NCI-H1417 (cell line): ENCODE data around the gene PAX2.
A peak's percentile ranks its signal among the peaks of the same experiment; 100 is the strongest.

Experiments used
- DNase-seq, 3 experiments: peaks; one replicate each; lab custom pipeline; 2025; lab: John Stamatoyannopoulos, UW

Gene PAX2

GRCh38 chr10:100817268-100817839 lies 72.0 kb downstream of the PAX2 start:
- no peak for DNase-seq

DNA sequence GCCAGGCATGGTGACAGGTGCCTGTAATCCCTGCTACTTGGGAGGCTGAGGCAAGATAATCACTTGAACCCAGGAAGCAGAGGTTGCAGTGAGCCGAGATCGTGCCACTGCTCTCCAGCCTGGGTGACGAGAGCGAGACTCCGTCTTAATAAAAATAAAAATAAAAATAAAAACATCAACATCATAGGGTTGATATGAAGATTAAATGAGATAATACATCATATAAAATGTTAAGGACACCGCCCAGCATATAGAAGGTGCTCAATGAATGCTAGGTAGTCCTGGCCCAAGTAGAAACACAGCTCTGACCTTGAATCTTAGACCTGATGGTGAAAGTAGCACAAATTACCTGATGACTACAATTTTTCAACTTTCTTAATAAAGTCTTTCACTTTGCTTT lies 74.0 kb downstream of the PAX2 start:
- DNase-seq: no peak

GRCh38 chr10:100823194-100823593 lies 77.8 kb downstream of the PAX2 start:
- no peak for DNase-seq

DNA sequence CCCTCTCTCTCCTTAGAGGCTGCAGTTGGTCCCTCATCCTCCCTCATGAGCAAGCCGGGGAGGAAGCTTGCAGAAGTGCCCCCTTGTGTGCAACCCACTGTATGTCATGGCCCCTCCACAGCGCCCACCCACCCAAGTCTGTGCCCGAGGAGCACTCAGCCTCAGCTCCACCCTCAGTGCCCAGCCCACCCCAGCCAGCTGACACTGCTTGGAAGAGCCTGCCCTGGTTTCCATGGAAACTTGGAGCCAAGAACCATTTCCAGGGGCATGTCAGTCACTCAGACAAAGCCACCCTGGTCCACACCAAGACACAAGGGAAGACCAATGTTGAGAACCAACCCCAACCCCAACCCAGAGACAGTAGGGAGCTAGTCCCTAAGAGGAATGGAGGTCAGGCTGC lies 79.5 kb downstream of the PAX2 start:
- no peak for DNase-seq

DNA sequence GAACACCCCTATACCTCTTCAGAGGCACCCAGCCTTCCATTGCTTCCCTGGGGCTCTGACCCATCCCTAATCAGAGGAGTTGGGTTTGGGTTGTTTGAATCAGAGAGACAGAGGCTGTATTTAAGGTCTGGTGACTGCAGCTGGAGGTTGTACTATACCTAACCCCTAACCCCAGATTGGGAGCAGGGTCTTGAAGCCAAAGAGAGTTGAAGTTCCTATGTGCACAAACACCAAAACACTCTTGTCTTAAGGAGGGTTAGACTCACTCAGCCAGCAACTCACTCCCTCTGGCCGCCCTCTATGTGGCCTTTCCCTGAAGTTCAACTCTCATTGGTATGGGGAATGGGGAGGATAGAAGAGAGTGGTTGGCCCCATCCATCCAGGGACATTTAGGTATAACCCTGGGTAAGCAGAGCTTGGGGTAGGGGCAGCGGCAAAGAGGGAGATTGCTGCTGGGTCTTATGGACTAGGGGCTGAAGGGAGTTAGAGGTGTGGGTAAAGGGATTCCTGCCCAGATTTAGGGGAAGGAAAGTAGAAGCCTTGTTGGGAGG lies 80.0 kb downstream of the PAX2 start:
- no peak for DNase-seq

- peak in 2 of 3 experiments; percentile 1 to 23 for DNase-seq
Measured at GRCh38 chr10:100826031-100826651, 80.8 kb downstream of the PAX2 start.

DNA sequence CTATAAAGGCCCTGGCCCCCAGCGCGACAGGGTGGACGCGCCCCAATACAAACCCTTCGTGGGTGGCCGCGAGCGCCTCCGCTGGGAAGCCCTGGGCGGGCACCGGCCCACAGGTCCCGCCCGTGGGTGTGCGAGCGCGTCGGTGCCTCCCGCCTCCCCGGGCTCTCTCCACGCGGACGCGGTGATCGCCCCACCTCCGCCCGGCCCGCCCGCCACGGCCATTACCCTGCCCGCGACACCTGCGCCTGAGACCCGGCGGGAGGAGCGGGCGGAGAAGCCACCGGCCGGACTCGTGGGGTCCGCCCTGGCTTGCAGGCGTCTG lies 81.2 kb downstream of the PAX2 start:
- peak in 1 of 3 experiments; percentile 28 for DNase-seq

DNA sequence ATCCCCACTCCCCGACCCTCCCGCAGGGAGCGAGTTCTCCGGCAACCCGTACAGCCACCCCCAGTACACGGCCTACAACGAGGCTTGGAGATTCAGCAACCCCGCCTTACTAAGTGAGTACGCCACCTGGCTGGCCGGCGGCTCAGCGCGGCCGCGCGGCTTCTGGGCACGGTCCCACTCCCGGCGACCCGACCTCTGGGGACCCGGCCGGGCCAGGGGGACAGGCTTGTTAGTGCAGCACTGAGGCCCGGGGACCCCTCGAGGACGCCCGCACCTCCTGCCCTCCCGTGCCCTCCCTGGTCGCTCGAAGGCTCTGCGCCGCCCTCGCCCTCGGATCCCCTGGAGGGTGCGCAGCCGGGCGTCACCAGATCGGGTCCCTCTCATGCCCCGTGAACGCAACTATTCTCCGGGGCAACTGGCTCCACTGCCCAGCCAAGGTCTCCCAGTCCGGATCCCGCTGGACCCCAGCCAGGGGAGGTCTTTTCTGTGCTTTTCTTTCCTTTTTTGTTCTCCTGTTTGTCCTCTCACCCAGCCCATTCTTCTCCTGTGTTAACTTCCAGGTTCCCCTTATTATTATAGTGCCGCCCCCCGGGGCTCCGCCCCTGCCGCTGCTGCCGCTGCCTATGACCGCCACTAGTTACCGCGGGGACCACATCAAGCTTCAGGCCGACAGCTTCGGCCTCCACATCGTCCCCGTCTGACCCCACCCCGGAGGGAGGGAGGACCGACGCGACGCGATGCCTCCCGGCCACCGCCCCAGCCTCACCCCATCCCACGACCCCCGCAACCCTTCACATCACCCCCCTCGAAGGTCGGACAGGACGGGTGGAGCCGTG lies 81.8 kb downstream of the PAX2 start:
- DNase-seq: peak in 2 of 3 experiments; percentile 47

DNA sequence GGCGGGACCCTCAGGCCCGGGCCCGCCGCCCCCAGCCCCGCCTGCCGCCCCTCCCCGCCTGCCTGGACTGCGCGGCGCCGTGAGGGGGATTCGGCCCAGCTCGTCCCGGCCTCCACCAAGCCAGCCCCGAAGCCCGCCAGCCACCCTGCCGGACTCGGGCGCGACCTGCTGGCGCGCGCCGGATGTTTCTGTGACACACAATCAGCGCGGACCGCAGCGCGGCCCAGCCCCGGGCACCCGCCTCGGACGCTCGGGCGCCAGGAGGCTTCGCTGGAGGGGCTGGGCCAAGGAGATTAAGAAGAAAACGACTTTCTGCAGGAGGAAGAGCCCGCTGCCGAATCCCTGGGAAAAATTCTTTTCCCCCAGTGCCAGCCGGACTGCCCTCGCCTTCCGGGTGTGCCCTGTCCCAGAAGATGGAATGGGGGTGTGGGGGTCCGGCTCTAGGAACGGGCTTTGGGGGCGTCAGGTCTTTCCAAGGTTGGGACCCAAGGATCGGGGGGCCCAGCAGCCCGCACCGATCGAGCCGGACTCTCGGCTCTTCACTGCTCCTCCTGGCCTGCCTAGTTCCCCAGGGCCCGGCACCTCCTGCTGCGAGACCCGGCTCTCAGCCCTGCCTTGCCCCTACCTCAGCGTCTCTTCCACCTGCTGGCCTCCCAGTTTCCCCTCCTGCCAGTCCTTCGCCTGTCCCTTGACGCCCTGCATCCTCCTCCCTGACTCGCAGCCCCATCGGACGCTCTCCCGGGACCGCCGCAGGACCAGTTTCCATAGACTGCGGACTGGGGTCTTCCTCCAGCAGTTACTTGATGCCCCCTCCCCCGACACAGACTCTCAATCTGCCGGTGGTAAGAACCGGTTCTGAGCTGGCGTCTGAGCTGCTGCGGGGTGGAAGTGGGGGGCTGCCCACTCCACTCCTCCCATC lies 82.7 kb downstream of the PAX2 start:
- peak; percentile 4 to 45 (median 28) for DNase-seq

DNA sequence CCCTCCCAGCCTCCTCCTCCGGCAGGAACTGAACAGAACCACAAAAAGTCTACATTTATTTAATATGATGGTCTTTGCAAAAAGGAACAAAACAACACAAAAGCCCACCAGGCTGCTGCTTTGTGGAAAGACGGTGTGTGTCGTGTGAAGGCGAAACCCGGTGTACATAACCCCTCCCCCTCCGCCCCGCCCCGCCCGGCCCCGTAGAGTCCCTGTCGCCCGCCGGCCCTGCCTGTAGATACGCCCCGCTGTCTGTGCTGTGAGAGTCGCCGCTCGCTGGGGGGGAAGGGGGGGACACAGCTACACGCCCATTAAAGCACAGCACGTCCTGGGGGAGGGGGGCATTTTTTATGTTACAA lies 83.3 kb downstream of the PAX2 start:
- peak in 2 of 3 experiments; percentile 1 to 45 for DNase-seq

DNA sequence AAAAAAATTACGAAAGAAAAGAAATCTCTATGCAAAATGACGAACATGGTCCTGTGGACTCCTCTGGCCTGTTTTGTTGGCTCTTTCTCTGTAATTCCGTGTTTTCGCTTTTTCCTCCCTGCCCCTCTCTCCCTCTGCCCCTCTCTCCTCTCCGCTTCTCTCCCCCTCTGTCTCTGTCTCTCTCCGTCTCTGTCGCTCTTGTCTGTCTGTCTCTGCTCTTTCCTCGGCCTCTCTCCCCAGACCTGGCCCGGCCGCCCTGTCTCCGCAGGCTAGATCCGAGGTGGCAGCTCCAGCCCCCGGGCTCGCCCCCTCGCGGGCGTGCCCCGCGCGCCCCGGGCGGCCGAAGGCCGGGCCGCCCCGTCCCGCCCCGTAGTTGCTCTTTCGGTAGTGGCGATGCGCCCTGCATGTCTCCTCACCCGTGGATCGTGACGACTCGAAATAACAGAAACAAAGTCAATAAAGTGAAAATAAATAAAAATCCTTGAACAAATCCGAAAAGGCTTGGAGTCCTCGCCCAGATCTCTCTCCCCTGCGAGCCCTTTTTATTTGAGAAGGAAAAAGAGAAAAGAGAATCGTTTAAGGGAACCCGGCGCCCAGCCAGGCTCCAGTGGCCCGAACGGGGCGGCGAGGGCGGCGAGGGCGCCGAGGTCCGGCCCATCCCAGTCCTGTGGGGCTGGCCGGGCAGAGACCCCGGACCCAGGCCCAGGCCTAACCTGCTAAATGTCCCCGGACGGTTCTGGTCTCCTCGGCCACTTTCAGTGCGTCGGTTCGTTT lies 83.9 kb downstream of the PAX2 start:
- no peak for DNase-seq

GRCh38 chr10:100829933-100830727 lies 84.7 kb downstream of the PAX2 start:
- DNase-seq: no peak

DNA sequence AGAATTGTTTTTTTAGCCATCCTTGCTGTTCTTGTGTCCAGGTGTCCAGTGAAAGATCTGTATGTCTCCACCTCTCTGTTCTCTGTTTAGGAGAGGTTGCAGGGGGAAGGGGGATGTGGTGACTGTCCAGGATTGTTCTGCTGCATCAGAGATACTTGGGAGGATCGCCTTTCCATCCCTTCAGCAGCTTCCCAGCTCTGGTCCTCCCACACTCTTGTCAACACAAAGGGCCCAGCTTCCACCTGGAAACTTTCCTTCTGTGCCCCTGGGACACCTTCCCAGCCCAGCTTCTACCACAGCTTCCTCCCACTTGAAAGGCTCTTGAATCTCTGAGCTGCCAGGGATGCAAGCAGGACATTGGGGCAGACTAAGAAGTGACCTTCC lies 85.3 kb downstream of the PAX2 start:
- DNase-seq: no peak

GRCh38 chr10:100831742-100832141 lies 86.4 kb downstream of the PAX2 start:
- no peak for DNase-seq

DNA sequence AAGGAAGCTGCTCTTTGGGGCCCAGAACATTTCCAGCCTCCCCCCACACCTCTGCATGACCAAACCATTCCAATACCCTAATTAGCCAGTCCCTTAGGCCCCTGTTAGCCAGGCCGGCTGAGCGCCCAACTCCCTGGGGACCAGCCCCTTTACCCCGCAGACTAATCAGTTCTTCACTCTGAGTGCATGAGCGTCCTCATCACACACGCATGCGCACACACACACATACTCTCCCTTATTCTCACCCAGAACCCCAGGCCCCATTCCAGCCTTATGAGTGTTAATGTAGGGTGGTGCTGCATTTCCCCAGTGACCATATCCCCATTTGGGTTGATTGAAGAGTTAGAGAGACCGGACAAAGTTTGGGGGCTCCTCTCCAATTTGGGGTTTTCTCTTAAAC lies 90.4 kb downstream of the PAX2 start:
- DNase-seq: no peak

- DNase-seq: no peak
Measured at GRCh38 chr10:100836891-100837290, 91.5 kb downstream of the PAX2 start.

DNA sequence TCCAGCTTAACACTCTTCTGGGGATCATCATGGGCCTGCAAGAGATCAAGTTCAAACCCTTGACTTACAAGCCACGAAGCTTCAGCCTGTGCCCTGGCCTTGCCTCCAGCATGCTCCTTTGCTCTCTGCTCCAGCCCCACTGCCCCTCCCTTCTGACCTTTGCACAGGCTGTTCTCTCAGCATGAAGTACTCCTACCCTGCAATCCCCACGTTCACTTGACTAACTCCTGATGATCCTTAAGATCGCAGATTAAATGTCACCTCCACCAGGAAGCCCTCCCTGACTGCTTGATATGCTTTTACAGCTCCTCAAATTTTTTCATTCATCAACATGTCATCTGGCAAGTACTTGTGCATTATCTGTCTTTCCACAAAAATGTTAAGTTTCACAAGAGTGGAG lies 91.9 kb downstream of the PAX2 start:
- no peak for DNase-seq

DNA sequence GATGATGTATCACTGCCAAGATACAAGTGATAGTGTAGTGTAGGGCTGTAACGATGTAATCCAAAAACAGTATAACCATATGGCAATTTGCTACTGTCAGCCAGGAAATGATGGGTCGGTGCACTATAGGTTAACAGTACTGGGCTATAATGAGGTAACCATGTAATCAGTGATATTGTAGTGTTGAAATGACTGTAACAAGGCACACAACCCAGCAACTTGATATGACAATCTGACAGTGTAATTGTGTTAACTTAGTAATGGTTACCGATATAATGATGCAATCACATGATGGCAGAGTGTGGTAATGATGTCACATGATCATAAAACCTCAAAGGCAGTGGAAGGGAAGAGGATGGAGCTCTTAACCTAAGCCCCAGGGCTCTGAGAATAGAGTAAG lies 93.6 kb downstream of the PAX2 start:
- DNase-seq: no peak

DNA sequence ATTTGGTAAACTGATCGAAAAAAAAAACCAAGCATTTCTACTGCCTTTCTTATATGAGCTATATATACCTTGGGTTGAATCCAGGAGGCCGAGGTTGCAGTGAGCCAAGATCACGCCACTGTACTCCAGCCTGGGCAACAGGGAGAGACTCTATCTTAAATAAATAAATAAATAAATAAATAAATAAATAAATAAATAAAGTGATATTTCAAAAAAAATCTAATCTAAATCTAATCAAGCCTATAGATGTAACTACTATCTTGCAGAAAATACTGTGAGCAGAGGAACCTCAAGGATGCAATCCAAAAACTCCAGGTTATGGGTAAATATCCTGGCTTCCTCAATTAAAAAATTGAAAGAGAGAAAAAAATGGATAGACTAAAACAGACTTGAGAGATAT lies 96.1 kb downstream of the PAX2 start:
- DNase-seq: no peak

DNA sequence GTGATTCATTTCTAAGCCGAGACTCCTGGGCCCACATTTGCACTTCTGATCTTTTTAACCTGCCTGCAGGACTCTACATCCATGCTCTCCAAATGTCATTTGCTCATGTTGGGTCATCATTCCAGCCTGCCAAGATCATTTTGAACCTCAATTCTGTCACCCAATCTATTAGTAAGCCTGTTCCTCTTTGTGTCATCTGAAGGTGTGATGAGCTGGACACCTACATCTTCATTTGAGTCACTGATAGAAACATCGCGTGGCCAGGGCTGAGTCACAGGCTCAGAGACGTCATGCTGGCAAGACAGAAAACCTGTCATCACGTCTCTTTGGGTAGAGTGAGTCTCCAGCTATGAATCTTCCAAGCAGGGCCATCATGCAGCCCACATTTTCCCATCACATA lies 102.1 kb downstream of the PAX2 start:
- DNase-seq: no peak

GRCh38 chr10:100848770-100849169 lies 103.4 kb downstream of the PAX2 start:
- no peak for DNase-seq
